NCI-H2107 (cell line): Measurements from ENCODE around the gene CCNI.
"Not testable (repeated sequence)": the region's sequence is repeated elsewhere in the genome, so short reads cannot be mapped to it uniquely, and the experiment has no call there.

Source experiments
- DNase-seq: peaks from one replicate; lab custom pipeline; 2025; lab: John Stamatoyannopoulos, UW

Gene CCNI

DNA sequence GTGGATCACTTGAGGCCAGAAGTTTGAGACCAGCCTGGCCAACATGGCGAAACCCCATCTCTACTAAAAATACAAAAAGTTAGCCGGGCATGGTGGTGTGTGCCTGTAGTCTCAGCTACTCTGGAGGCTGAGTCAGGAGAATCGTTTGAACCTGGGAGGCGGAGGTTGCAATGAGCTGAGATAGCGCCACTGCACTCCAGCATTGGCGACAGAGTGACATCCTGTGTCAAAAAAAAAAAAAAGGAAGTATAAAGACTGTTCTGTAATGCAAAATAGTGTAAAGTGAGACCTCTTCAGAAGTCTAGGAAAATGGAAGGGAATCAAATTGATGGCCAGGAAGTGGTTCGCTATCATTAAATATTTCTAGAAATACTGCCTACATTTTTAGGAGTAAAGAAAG is 5.0 kb upstream of the CCNI start:
- not testable (repeated sequence) for DNase-seq

DNA sequence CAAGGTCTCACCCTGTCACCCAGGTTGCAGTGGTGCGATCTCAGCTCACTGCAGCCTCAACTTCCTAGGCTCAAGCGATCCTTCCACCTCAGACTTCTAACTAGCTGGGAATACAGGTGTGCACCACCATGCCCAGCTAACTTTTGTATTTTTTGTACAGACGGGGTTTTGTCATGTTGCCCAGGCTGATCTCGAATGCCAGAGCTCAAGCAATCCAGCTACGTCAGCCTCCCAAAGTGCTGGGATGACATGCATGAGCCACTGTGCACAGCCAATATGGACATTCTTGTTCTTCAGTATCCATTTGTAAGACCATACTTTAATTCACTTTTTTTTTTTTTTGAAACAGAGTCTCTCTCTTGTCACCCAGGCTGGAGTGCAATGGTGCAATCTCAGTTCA is 3.5 kb upstream of the CCNI start:
- no peak for DNase-seq

- no peak for DNase-seq
Observed at GRCh38 chr4:77078401-77078800, 2.6 kb upstream of the CCNI start.

DNA sequence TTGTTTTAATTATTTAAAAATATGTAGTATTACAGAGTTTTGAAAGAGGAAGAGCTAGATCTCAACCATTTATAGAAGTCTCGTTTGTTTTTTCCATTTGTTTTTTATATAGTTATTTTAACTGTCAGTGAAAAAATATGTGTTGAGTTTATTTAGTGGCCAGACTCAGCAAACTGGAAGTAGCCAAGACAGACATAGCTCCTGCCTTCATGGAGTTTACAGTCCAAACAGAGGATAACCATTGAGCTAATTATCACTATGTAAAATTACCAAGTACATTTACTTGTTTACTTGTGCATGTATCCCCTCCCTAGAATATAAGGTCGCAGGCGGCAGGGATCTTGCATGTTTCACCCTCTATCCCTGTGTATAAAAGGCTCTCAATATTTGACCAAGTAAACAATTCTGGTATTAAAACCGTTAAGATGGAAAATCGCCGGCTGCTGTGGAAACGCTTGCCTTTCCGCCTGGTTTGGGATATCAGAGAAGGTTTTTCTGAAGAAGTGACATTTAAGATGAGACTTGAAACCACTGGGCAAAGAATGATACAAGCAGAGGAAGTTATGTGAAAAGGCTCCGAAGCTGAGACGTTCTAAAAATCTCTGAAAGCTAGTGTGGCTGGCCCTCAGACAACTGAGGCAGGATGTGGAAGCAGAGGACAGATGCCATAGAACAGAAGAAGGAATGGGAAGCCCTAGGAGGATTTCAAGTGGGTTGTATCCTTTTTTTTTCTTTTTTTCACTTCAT is 1.3 kb upstream of the CCNI start:
- DNase-seq = no peak

DNA sequence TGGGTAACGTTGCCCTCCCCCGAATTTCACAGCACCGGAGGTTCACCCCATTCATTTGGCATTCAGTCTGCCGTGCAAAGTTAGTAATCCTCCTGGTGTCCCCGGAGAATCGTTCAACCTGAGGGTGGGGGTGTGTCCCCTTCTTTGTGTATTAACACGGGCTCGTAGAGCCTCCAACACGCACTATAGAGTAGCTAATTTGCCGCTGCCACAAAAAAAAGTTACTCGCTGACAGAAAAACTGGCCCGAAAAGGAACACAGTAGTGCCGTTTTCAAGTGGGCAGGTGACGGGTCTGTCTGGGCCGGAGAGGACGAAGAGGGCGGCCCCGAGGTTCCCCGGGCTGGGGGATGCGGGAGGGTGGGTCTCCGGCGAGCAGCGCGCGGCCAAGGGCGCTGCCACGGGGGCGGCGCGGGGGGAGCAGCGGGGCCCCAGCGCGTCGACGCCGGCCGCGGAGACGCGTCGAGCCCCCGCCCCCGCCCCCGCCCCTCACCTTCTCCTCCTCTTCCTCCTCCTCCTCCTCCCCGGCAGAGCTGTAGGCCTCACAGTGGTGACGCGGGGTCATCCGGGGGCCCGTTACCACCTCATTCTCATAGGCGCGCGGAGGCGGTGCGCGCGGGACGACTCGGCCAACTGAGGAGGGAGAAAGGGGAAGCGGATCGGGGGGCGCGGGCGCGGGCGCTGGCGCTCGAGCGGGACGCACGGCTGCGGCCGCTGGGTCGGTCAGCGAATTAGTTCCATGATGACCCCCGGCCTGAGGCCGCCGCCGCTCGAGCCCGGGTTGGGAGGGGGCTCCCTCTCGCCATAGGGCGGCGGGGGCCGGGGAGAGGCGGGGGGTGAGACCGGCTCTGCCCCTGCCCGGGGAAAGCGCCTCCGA is 571 bp downstream of the CCNI start:
- peak; percentile 5 for DNase-seq

GRCh38 chr4:77074381-77074831 is 1.4 kb downstream of the CCNI start:
- DNase-seq = no peak

DNA sequence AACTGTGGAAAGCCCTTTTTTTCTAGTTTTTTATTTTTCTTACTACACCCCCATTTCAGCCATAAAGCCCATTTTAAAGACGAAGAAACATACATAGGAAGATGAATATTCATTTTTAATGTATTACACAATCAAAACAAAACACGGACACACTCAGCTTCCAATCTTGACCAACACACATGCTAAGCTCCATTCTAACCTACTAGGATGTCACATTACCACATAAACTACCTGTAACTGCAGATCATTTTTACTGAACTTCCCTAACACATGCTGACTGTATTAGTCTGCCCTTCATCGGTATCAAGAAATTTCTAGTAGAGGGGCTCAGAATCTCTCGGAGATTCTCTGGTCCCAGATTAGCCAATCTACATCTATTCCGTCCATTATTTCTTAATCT is 1.8 kb downstream of the CCNI start:
- DNase-seq = no peak

DNA sequence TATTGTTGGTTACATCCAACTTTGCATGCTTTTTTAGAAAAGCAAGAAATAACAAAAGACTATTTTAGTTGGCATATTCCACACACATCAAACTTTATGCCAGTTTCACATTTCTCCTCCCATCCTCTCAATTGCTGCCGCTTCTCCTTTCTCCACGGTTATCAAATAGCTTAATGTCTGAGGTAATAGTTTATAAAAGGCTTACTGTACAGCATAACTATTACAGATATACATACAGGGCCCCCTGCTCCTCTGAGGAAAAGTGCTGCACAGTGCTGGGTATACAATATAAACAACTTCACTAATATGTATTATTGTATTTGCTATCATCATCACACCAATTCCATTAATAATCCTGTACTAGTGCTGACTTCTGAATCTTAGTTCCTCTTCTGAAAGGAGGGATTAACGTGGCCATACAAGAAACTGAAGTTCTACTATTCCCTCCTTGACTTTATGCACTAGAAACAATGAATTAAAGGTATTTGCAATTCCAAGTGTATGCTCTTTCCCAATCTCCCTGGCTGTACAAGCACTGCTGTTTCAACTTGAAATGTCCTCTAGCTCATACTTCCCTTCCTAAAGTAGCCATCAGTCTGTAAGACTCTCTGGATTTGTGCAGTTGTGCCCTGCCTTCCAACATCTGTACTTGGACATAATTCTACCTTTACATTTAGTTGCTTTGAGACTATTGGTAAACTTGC is 2.5 kb downstream of the CCNI start:
- no peak for DNase-seq

DNA sequence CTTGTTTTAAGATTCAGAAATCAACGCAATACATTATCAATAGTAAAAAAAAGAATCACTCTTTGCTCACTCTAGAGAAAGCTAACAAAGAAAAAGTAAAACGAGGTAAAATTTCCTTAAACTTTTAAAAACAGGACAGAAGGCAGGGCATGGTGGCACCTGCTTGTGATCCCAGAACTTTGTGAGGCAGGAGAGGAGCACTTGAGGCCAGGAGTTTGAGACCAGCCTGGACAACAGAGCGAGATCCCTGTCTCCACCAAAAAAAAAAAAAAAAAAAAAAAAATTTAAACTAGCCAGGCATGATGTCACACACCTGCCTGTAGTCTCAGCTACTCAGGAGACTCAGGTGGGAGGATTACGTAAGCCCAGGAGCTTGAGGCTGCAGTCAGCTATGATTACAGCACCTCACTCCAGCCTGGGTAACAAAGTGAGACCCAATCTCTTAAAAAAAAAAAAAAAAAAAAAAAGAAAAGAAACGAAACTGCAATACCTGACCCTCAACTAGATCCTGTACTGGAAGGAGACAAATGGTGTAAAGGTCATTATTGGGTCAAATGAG is 3.5 kb downstream of the CCNI start:
- no peak for DNase-seq

DNA sequence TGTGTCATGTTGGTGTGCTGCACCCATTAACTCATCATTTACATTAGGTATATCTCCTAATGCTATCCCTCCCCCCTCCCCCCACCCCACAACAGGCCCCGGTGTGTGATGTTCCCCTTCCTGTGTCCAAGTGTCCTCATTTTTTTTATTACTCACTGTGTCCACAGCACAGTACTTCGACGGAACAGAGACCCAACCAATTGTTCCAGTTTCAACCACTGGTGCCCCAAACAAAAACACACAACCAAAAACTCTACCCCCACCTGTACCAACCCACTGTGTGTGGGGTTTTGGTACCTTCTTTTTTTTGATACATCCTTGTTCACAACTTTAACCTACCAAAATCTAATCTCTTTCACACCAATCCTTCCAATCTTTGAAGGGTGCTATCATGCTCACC is 6.3 kb downstream of the CCNI start:
- DNase-seq = not testable (repeated sequence)

- no peak for DNase-seq
Observed at GRCh38 chr4:77065382-77065781, 10.4 kb downstream of the CCNI start.

DNA sequence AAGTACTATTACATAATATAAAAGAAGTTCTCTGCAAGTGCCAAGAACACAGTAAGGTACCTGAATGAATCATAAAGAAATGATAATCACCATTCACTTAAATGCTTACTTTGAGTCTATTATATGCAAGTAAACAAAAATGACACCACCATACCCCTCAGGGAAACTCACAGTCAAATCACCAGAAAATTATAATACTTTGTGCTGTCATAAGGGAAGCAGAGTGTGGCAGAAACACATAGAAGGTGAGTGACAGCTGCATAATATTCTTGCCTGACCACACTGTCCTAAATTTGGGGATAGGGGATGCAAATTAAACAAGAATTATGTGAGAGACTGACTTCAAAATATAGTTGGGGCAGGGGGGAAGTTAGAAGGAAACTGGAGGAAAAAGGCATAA is 12.9 kb downstream of the CCNI start:
- no peak for DNase-seq

GRCh38 chr4:77052352-77052751 is 23.4 kb downstream of the CCNI start:
- DNase-seq = no peak

DNA sequence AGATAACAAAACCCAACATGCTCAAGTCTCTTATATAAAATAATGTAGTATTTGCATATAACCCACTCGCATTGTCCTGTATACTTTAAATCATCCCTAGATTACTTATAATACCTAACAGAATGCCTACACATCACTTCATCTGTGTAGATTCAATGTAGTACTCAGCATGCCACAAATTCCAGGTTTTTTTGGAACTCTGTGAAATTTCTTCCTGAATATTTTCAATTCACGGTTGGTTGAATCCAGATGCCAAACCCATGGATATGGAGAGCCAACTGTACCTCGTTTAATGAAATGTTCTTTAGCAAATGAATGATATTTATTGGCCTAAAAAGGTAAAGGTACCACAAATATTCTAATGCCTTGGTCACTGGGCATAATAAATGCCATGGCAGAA is 24.8 kb downstream of the CCNI start:
- DNase-seq = no peak

DNA sequence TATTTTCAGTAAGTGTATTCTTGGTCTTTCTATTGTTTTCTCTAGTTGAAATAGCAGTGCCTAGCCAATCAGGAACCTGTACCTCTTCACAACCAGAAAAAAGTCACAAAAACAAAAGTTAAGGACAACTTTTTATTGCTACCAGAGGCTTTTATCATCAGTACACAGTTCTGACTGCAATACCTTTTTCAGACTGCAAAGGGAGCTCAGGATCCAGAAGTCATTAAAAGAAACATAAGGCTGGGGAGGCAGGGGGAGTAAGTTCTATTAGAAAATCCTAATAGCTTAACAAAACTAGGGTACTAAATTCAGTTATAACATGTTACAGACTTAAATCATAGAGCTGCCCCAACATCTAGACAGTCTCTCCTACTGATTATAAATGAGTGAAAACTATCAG is 28.8 kb downstream of the CCNI start:
- DNase-seq = no peak

DNA sequence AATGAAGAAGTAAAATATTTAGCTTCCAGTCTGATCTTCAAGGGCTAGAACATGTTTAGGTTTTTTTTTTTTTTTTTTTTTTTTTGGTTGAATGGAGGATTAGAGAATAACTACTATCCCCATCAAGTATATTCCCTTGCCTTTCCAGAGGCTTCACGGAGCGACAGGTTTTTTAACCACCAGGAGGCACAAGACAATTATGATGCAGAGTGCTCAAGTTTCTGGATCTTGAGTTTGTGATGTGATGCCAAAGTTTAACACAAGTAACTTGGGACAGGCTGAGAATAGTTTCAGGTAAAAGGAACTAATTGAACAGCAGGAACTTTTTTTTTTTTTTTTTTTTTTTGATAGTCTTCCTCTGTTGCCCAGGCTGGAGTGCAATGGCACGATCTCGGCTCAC is 30.3 kb downstream of the CCNI start:
- DNase-seq = no peak

GRCh38 chr4:77044461-77045150 is 31.2 kb downstream of the CCNI start:
- DNase-seq = no peak

GRCh38 chr4:77043507-77044136 is 32.2 kb downstream of the CCNI start:
- no peak for DNase-seq

- DNase-seq = no peak
Observed at GRCh38 chr4:77040854-77041725, 34.7 kb downstream of the CCNI start.

DNA sequence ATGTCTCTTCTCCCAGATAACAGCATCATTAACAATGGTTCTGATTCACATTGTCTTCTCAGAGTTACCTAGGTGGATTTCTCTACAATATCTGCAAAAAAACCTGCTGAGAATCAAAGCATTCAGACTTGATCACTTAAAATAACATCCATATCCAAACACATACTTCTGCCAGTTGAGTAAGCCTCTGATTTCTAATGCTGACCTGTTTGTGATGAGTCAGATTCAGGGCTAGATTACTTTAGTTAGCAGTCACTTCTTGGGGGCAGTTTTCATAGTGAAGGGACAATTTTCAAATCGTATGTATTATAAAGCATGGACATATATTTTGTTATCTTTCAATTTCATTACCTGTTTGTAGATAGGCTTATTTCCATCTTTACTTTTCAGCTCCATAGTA is 35.5 kb downstream of the CCNI start:
- no peak for DNase-seq
